H1 (cell line): ENCODE measurements around the gene KRTAP20-4. TPM values are rescaled to one million over a fixed set of nuclear protein-coding genes. Genes with fewer than 3 reads are reported as not detected.

Source experiments
- CTCF ChIA-PET: fragments of 300-600 bp; sonication (Branson Sonifier 250); formaldehyde crosslinking; loops from one replicate; lab custom pipeline; 2021; ENCODE audit not compliant: partially characterized antibody; lab: Charles Lee
- POLR2A ChIA-PET: fragments of 300-600 bp; sonication (Branson Sonifier 250); formaldehyde crosslinking; loops from one replicate; lab custom pipeline; 2021; ENCODE audit warnings: inconsistent platforms; ENCODE audit not compliant: partially characterized antibody; lab: Charles Lee
- DNase-seq, 2 experiments: peaks; one replicate each; pipeline versions ENCODE4 v3.0.0 to v3.0.0-alpha.2; 2010 to 2022; ENCODE audit warnings: low spot score in 2 of 2, low read depth in 1 of 2, mixed read lengths in 1 of 2
- FAIRE-seq: peaks from 2 replicates; lab custom pipeline; 2011; peaks lifted over from hg19 to GRCh38; lab: Jason Lieb, UNC
- H2AFZ ChIP-seq: 2 replicates; pipeline ENCODE4 v1.8.1; 2012; ENCODE audit warnings: low read length, inconsistent platforms
- H2AK5ac ChIP-seq: 2 replicates; pipeline ENCODE4 v1.6.1; 2013; ENCODE audit warnings: low read depth, low read length
- H2BK120ac ChIP-seq: replicated peaks from 2 replicates; pipeline ENCODE3; 2013; ENCODE audit warnings: low read depth, low read length, inconsistent platforms
- H2BK12ac ChIP-seq: 2 replicates; pipeline ENCODE4 v1.6.1; 2013; ENCODE audit warnings: low read depth, low read length
- H2BK15ac ChIP-seq: 2 replicates; pipeline ENCODE4 v1.6.1; 2013; ENCODE audit warnings: low read length
- H2BK20ac ChIP-seq: 2 replicates; pipeline ENCODE4 v1.6.1; 2013; ENCODE audit warnings: low read length
- H2BK5ac ChIP-seq: 2 replicates; pipeline ENCODE4 v1.6.1; 2013; ENCODE audit warnings: low read depth, low read length
- H3K14ac ChIP-seq: 2 replicates; pipeline ENCODE4 v1.6.1; 2013; ENCODE audit warnings: inconsistent platforms; ENCODE audit not compliant: insufficient read length
- H3K18ac ChIP-seq: 2 replicates; pipeline ENCODE4 v1.6.1; 2013; ENCODE audit warnings: low read length; ENCODE audit errors: extremely low read depth
- H3K23ac ChIP-seq: 2 replicates; pipeline ENCODE4 v1.6.1; 2013; ENCODE audit warnings: inconsistent platforms; ENCODE audit not compliant: insufficient read length
- H3K23me2 ChIP-seq: 2 replicates; pipeline ENCODE4 v1.6.1; 2013; ENCODE audit warnings: low read depth, low read length
- H3K27ac ChIP-seq: 2 replicates; pipeline ENCODE4 v1.6.1; 2011; ENCODE audit warnings: low read depth, low read length, inconsistent platforms
- H3K27me3 ChIP-seq, 4 experiments: replicated peaks in 1 of 4; 1 replicate in 1 of 4; 2 replicates in 3 of 4; pipeline versions ENCODE4 v1.6.1 to v1.8.1; 2011 to 2013; ENCODE audit warnings: low read length in 3 of 4, mild to moderate bottlenecking in 3 of 4, inconsistent platforms in 2 of 4, mixed read lengths in 2 of 4, moderate library complexity in 1 of 4; ENCODE audit not compliant: control insufficient read depth in 3 of 4, insufficient read depth in 3 of 4; ENCODE audit errors: extremely low read depth in 1 of 4
- H3K36me3 ChIP-seq, 4 experiments: 2 replicates each; pipeline versions ENCODE4 v1.6.1 to v1.8.1; 2011 to 2013; ENCODE audit warnings: mild to moderate bottlenecking in 4 of 4, low read length in 3 of 4, moderate library complexity in 2 of 4, control low read depth in 1 of 4, inconsistent platforms in 1 of 4; ENCODE audit not compliant: insufficient read depth in 4 of 4, control insufficient read depth in 2 of 4
- H3K4ac ChIP-seq: replicated peaks from 2 replicates; pipeline ENCODE3; 2013; ENCODE audit warnings: low read length, low read depth, mixed read lengths, inconsistent platforms; ENCODE audit not compliant: insufficient read length
- H3K4me1 ChIP-seq, 4 experiments: replicated peaks in 1 of 4; 1 replicate in 1 of 4; 2 replicates in 3 of 4; pipeline versions ENCODE4 v1.6.1 to v1.8.1; 2011 to 2013; ENCODE audit warnings: low read length in 3 of 4, inconsistent platforms in 2 of 4, mixed read lengths in 1 of 4; ENCODE audit not compliant: insufficient read depth in 4 of 4, control insufficient read depth in 3 of 4
- H3K4me2 ChIP-seq, 2 experiments: 2 replicates each; pipeline versions ENCODE4 v1.6.1 to v1.8.1; 2011 to 2013; ENCODE audit warnings: low read depth in 2 of 2, low read length in 2 of 2, control low read depth in 1 of 2, inconsistent platforms in 1 of 2, mild to moderate bottlenecking in 1 of 2; ENCODE audit not compliant: insufficient read depth in 1 of 2
- H3K4me3 ChIP-seq, 4 experiments: fragments of 200-600, 300-600 bp in 1 of 4; sonication (generic), shearing (Covaris generic), sonication (Bioruptor Twin) in 1 of 4; 2 replicates each; pipeline versions ENCODE4 v1.5.1 to v1.8.1; 2011 to 2016; ENCODE audit warnings: low read length in 4 of 4, low read depth in 3 of 4, control low read depth in 2 of 4, inconsistent platforms in 2 of 4, mild to moderate bottlenecking in 2 of 4, mixed read lengths in 1 of 4, moderate library complexity in 1 of 4; ENCODE audit not compliant: insufficient read depth in 2 of 4; ENCODE audit errors: extremely low read depth in 1 of 4
- H3K56ac ChIP-seq: replicated peaks from 2 replicates; pipeline ENCODE3; 2013; ENCODE audit warnings: low read depth, mild to moderate bottlenecking, mixed read lengths, low read length, inconsistent platforms; ENCODE audit not compliant: insufficient read length
- H3K79me1 ChIP-seq: 2 replicates; pipeline ENCODE4 v1.6.1; 2013; ENCODE audit warnings: low read depth, low read length, control low read depth
- H3K79me2 ChIP-seq, 2 experiments: 2 replicates each; pipeline versions ENCODE4 v1.6.1 to v1.8.1; 2012 to 2013; ENCODE audit warnings: low read length in 2 of 2, mild to moderate bottlenecking in 2 of 2, inconsistent platforms in 1 of 2; ENCODE audit not compliant: insufficient read depth in 2 of 2, control insufficient read depth in 1 of 2
- H3K9ac ChIP-seq, 4 experiments: replicated peaks in 1 of 4; 1 replicate in 1 of 4; 2 replicates in 3 of 4; pipeline versions ENCODE4 v1.6.1 to v1.8.1; 2011 to 2013; ENCODE audit warnings: low read depth in 3 of 4, low read length in 3 of 4, control low read depth in 2 of 4, mild to moderate bottlenecking in 2 of 4, moderate library complexity in 2 of 4, inconsistent platforms in 1 of 4; ENCODE audit errors: extremely low read depth in 1 of 4
- H3K9me3 ChIP-seq, 2 experiments: 2 replicates each; pipeline versions ENCODE4 v1.6.1 to v1.8.1; 2012 to 2013; ENCODE audit warnings: mild to moderate bottlenecking in 2 of 2, moderate library complexity in 2 of 2, control low read depth in 1 of 2, inconsistent platforms in 1 of 2, low read depth in 1 of 2, low read length in 1 of 2, mixed read lengths in 1 of 2; ENCODE audit not compliant: insufficient read depth in 2 of 2
- H4K20me1 ChIP-seq, 2 experiments: replicated peaks in 1 of 2; 2 replicates each; pipeline versions ENCODE3 to v1.8.1; 2011 to 2013; ENCODE audit warnings: inconsistent platforms in 2 of 2, low read length in 2 of 2, mild to moderate bottlenecking in 1 of 2; ENCODE audit not compliant: insufficient read depth in 2 of 2, control insufficient read depth in 1 of 2
- H4K5ac ChIP-seq: 2 replicates; pipeline ENCODE4 v1.6.1; 2013; ENCODE audit warnings: low read length, low read depth, mixed read lengths, inconsistent platforms; ENCODE audit not compliant: insufficient read length
- H4K8ac ChIP-seq: 2 replicates; pipeline ENCODE4 v1.8.0; 2013; ENCODE audit warnings: mild to moderate bottlenecking, moderate library complexity, low read length, inconsistent platforms; ENCODE audit not compliant: insufficient read depth; ENCODE audit errors: extremely low read depth
- H4K91ac ChIP-seq: replicated peaks from 2 replicates; pipeline ENCODE3; 2013; ENCODE audit warnings: low read length, mixed read lengths, inconsistent platforms; ENCODE audit not compliant: insufficient read length
- BACH1 ChIP-seq: IDR thresholded peaks from 2 replicates; pipeline ENCODE4 v1.6.1; 2012; ENCODE audit warnings: low read length, improper control_type of control experiment
- BRCA1 ChIP-seq: IDR thresholded peaks from 2 replicates; pipeline ENCODE4 v1.6.1; 2012; ENCODE audit warnings: low read depth, low read length, improper control_type of control experiment
- CEBPB ChIP-seq: IDR thresholded peaks from 2 replicates; pipeline ENCODE4 v1.6.1; 2012; ENCODE audit warnings: low read depth, low read length
- CHD2 ChIP-seq: IDR thresholded peaks from 2 replicates; pipeline ENCODE4 v1.6.1; 2012; ENCODE audit warnings: low read length, improper control_type of control experiment
- KDM4A ChIP-seq: IDR thresholded peaks from one replicate; pipeline ENCODE4 v1.7.1; 2012; ENCODE audit warnings: low read depth, mild to moderate bottlenecking, moderate library complexity, low read length, inconsistent platforms; ENCODE audit not compliant: severe bottlenecking
- SP1 ChIP-seq: IDR thresholded peaks from 2 replicates; pipeline ENCODE4 v1.6.1; 2011; ENCODE audit warnings: low read depth, low read length
- TAF7 ChIP-seq: optimal IDR thresholded peaks from 2 replicates; pipeline ENCODE3; 2011; ENCODE audit warnings: low read depth, mild to moderate bottlenecking, inconsistent platforms, low read length, moderate library complexity, borderline replicate concordance
- TBP ChIP-seq: IDR thresholded peaks from 2 replicates; pipeline ENCODE4 v1.6.1; 2011; ENCODE audit warnings: low read depth, low read length, improper control_type of control experiment
- YY1 ChIP-seq: IDR thresholded peaks from 2 replicates; pipeline ENCODE4 v1.6.1; 2011; ENCODE audit warnings: low read depth, mild to moderate bottlenecking, low read length
- WGBS, 2 experiments: shearing (Covaris generic) in 1 of 2; methylation state at CpG; one replicate each; pipeline versions ENCODE4 v1.1.6 to v1.1.7; 2013 to 2015; ENCODE audit warnings: low lambda C conversion rate in 2 of 2, mixed read lengths in 2 of 2, inconsistent platforms in 1 of 2, low coverage in 1 of 2, missing lambda C conversion rate in 1 of 2; ENCODE audit not compliant: insufficient replicate concordance in 2 of 2, insufficient coverage in 1 of 2, insufficient read length in 1 of 2; ENCODE audit errors: extremely low coverage in 1 of 2, missing lambda C conversion rate in 1 of 2; 5-methylcytosine and 5-hydroxymethylcytosine counted together
- polyA plus RNA-seq, 7 experiments: library from polyadenylated mRNA; depleted of rRNA in 3 of 7; stranded (reverse) in 5 of 7; unstranded in 2 of 7; fragments of >200 nt in 5 of 7; fragments of 200-250 nt in 2 of 7; gene quantifications; 1 replicate in 5 of 7; 2 replicates in 1 of 7; 4 replicates in 1 of 7; pipeline versions ENCODE4 v1.2.1 to v1.2.3, GENCODE V29; 2011 to 2013; ENCODE audit warnings: missing spikeins in 2 of 7, mixed read lengths in 2 of 7
- total RNA-seq: library from RNA; stranded (reverse); fragmentation: NEBNext Ultra II Directional; extraction: Animal tissue kit (Norgen Biotek cat#: 25700); gene quantifications from 2 replicates; pipeline ENCODE4 v1.2.1, GENCODE V29; 2021

Gene KRTAP20-4
- total and polyA plus RNA-seq, 2 of the 8 experiments (the other 6 are each of a cell fraction or from before 2014, with no cell fraction given) = not detected

GRCh38 chr21:30638686-30639085 lies 18.3 kb downstream of the KRTAP20-4 start:
- no peak overlapping the region for H2BK12ac ChIP-seq
- no peak overlapping the region for H3K56ac ChIP-seq
- H3K9me3 ChIP-seq = peaks cover 0 to 3% of the 10 kb centered on the region in 2 experiments; a peak in 1 of 4 replicates
- no peak overlapping the region for H3K4me2 ChIP-seq
- no peak overlapping the region for H3K18ac ChIP-seq
- no peak overlapping the region for H3K9ac ChIP-seq
- no peaks in the 10 kb centered on the region for H3K79me2 ChIP-seq
- ChIA-PET POLR2A (no interaction called here), CTCF (no interaction called here)
- no peak overlapping the region for H2BK15ac ChIP-seq
- H3K4me1 ChIP-seq = no peaks in the 10 kb centered on the region
- no peaks in the 10 kb centered on the region for H3K79me1 ChIP-seq
- H3K36me3 ChIP-seq = no peaks in the 10 kb centered on the region
- H4K91ac ChIP-seq = no peak overlapping the region
- no peaks in the 10 kb centered on the region for H4K20me1 ChIP-seq
- WGBS, 2 experiments = 95% methylated on average over 3 of the region's 3 CpGs; no CpG with 5 or more reads in 1 of the 2 experiments
- no peak overlapping the region for H3K4me3 ChIP-seq
- H2BK120ac ChIP-seq = no peak overlapping the region
- no peak overlapping the region for H2BK5ac ChIP-seq
- no peak overlapping the region for H3K23ac ChIP-seq
- H2BK20ac ChIP-seq = no peak overlapping the region
- no peak overlapping the region for H3K27ac ChIP-seq
- no peak for TF ChIP-seq BRCA1
- no peak for TF ChIP-seq SP1
- TF ChIP-seq BACH1 = no peak
- TF ChIP-seq TBP = no peak
- no peak for TF ChIP-seq TAF7
- no peak for TF ChIP-seq YY1
- no peak for TF ChIP-seq CHD2
- TF ChIP-seq CEBPB = peak; percentile 51; the same call in 1 of the 2 replicates
- TF ChIP-seq KDM4A = no peak
- H3K23me2 ChIP-seq = no peaks in the 10 kb centered on the region
- H3K4ac ChIP-seq = no peak overlapping the region
- H3K14ac ChIP-seq = no peak overlapping the region
- DNase-seq (no peak), FAIRE-seq (no peak)
- no peak overlapping the region for H2AFZ ChIP-seq
- no peak overlapping the region for H4K5ac ChIP-seq
- no peak overlapping the region for H4K8ac ChIP-seq
- H3K27me3 ChIP-seq = no peaks in the 10 kb centered on the region
- no peak overlapping the region for H2AK5ac ChIP-seq
